Lower leg skin (tissue), 3 donors: Measurements from ENCODE around the gene CPSF4L.

ENCODE experiments used
- CTCF ChIP-seq, 3 donors: fragments of 450-650 bp; IDR thresholded peaks; one replicate each; pipeline ENCODE4 v1.5.1; 2016; ENCODE audit warnings: antibody characterized with exemption in 3 of 3, mild to moderate bottlenecking in 3 of 3, moderate library complexity in 2 of 3
- POLR2A ChIP-seq, 2 donors: fragments of 450-650 bp; IDR thresholded peaks; one replicate each; pipeline ENCODE4 v1.6.1; 2016 to 2017; ENCODE audit warnings: antibody characterized with exemption in 2 of 2, mild to moderate bottlenecking in 1 of 2, moderate library complexity in 1 of 2

DNA sequence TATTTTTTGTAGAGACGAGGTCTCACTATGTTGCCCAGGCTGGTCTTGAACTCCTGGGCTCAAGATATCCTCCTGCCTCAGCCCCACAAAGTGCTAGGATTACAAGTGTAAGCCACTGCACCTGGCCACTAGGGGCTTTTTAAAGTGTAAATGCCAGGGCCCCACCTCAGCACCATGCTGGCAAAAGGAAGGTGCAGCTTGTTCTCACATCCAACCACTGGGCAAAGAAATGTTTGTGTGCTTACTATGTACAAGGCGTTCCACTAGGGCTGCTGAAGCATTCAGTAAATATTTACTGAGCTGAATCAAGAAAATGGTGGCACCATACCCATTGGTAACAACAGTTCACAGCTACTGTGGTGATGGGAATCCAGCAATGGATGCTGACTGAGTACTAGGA lies 46.2 kb downstream of the CPSF4L start:
- TF ChIP-seq CTCF (IDR thresholded peaks at IDR 0.05) (no peak), POLR2A (IDR thresholded peaks at IDR 0.05) (no peak)
